Measurements from ENCODE around the gene BCL2L1. TPM values are rescaled to one million over a fixed set of nuclear protein-coding genes. Genes with fewer than 3 reads are reported as not detected.

The BCL2L1 gene
- total RNA-seq, 1 donor from 2014 or later: 126 TPM

- intact Hi-C loops (cut with DNase I): loop anchor here (10.0 kb wide), 1 partner anchor 46 kb away; no protein-coding TSS in a partner anchor
- Histone ChIP-seq H3K36me3 (peaks cover 58% of the 10 kb centered on the region), H3K9me3 (no peaks in the 10 kb centered on the region), H3K27me3 (ENCODE audit: low read depth) (no peaks in the 10 kb centered on the region), H3K4me3 (no peak overlapping the region), H3K4me1 (peaks cover 96% of the 10 kb centered on the region), H3K27ac (peak overlapping the region; percentile 93)
- DNase-seq: peak; percentile 69
- peak; percentile 6 to 13 for ATAC-seq
- TF ChIP-seq CTCF (IDR thresholded peaks at IDR 0.05): no peak
Observed at GRCh38 chr20:31710423-31711108, 12.1 kb downstream of the BCL2L1 start.

GRCh38 chr20:31709939-31710338 lies 12.7 kb downstream of the BCL2L1 start:
- no peak for TF ChIP-seq CTCF (IDR thresholded peaks at IDR 0.05)
- Histone ChIP-seq H3K27ac (peak overlapping the region; percentile 93), H3K36me3 (peaks cover 56% of the 10 kb centered on the region), H3K27me3 (ENCODE audit: low read depth) (no peaks in the 10 kb centered on the region), H3K4me1 (peaks cover 96% of the 10 kb centered on the region), H3K4me3 (no peak overlapping the region), H3K9me3 (no peaks in the 10 kb centered on the region)
- intact Hi-C loops (cut with DNase I): loop anchor here (10.0 kb wide), 1 partner anchor 45 kb away; no protein-coding TSS in a partner anchor
- ATAC-seq (no peak), DNase-seq (no peak)

- no peak overlapping the region for H3K4me3 ChIP-seq
- DNase-seq (no peak), ATAC-seq (no peak)
- H3K36me3 ChIP-seq: peaks cover 59% of the 10 kb centered on the region
- H3K27me3 ChIP-seq (ENCODE audit: low read depth): no peaks in the 10 kb centered on the region
- intact Hi-C loops (cut with DNase I): no loop called here
- peaks cover 96% of the 10 kb centered on the region for H3K4me1 ChIP-seq
- TF ChIP-seq CTCF (IDR thresholded peaks at IDR 0.05): no peak
- H3K27ac ChIP-seq: peak overlapping the region; percentile 74
- H3K9me3 ChIP-seq: no peaks in the 10 kb centered on the region
Observed at GRCh38 chr20:31708736-31709534, 13.7 kb downstream of the BCL2L1 start.

GRCh38 chr20:31707994-31708735 lies 14.5 kb downstream of the BCL2L1 start:
- ATAC-seq (no peak), DNase-seq (peak; percentile 54)
- Histone ChIP-seq H3K27me3 (ENCODE audit: low read depth) (no peaks in the 10 kb centered on the region), H3K27ac (peak overlapping the region; percentile 74), H3K36me3 (peaks cover 52% of the 10 kb centered on the region), H3K4me1 (peaks cover 92% of the 10 kb centered on the region), H3K4me3 (no peak overlapping the region), H3K9me3 (no peaks in the 10 kb centered on the region)
- TF ChIP-seq CTCF (IDR thresholded peaks at IDR 0.05): no peak
- intact Hi-C loops (cut with DNase I): no loop called here

- Histone ChIP-seq H3K36me3 (peaks cover 55% of the 10 kb centered on the region), H3K4me1 (peaks cover 92% of the 10 kb centered on the region), H3K4me3 (no peak overlapping the region), H3K9me3 (no peaks in the 10 kb centered on the region), H3K27ac (peak overlapping the region; percentile 74), H3K27me3 (ENCODE audit: low read depth) (no peaks in the 10 kb centered on the region)
- ATAC-seq: no peak
- no peak for TF ChIP-seq CTCF (IDR thresholded peaks at IDR 0.05)
- intact Hi-C loops (cut with DNase I): no loop called here
- no peak for DNase-seq
Observed at GRCh38 chr20:31707258-31707615, 15.4 kb downstream of the BCL2L1 start.
